ENCODE results near the gene POLR2A.

- TF ChIP-seq ZNF879 (CRISPR knock-in tag; IDR thresholded peaks at IDR 0.05) (no peak), SKIL (CRISPR knock-in tag; IDR thresholded peaks at IDR 0.05; ENCODE audit: borderline replicate concordance) (no peak), ZNF326 (CRISPR knock-in tag; IDR thresholded peaks at IDR 0.05; ENCODE audit: borderline replicate concordance) (no peak), CTCF (CRISPR knock-in tag; IDR thresholded peaks at IDR 0.05) (no peak), FOXP4 (CRISPR knock-in tag; IDR thresholded peaks at IDR 0.05) (no peak), TOE1 (CRISPR knock-in tag; IDR thresholded peaks at IDR 0.05) (no peak), ISL2 (CRISPR knock-in tag; IDR thresholded peaks at IDR 0.05) (no peak)
Observed at GRCh38 chr17:7462474-7463371, 21.4 kb upstream of the POLR2A start.

Measured in HepG2 (cell line).